HEK293 (cell line): ENCODE results near the gene VEGFB.

ENCODE experiments used
- AEBP2 ChIP-seq: fragments of 450-650 bp; formaldehyde crosslinking; IDR thresholded peaks from 2 replicates; pipeline ENCODE4 v1.5.1; 2016; ENCODE audit warnings: missing biosample characterization, missing genetic modification characterization, borderline replicate concordance
- CTCF ChIP-seq: fragments of 450-650 bp; formaldehyde crosslinking; IDR thresholded peaks from 2 replicates; pipeline ENCODE4 v1.5.1; 2016; ENCODE audit warnings: missing biosample characterization, missing genetic modification characterization
- GLI4 ChIP-seq: fragments of 450-650 bp; formaldehyde crosslinking; IDR thresholded peaks from 2 replicates; pipeline ENCODE4 v1.5.1; 2016; ENCODE audit warnings: missing biosample characterization, missing genetic modification characterization
- PRDM1 ChIP-seq: fragments of 450-650 bp; formaldehyde crosslinking; IDR thresholded peaks from 2 replicates; pipeline ENCODE4; 2016; ENCODE audit warnings: missing biosample characterization, missing genetic modification characterization
- TCF7L2 ChIP-seq: IDR thresholded peaks from 2 replicates; pipeline ENCODE4 v1.6.1; 2011; ENCODE audit warnings: low read depth, mild to moderate bottlenecking, inconsistent platforms, low read length, moderate library complexity, borderline replicate concordance
- ZBTB10 ChIP-seq: fragments of 450-650 bp; formaldehyde crosslinking; IDR thresholded peaks from 2 replicates; pipeline ENCODE4 v1.5.1; 2016; ENCODE audit warnings: missing biosample characterization, missing genetic modification characterization
- ZBTB7A ChIP-seq: fragments of 450-650 bp; formaldehyde crosslinking; IDR thresholded peaks from 2 replicates; pipeline ENCODE4 v1.5.1; 2016; ENCODE audit warnings: low read depth, missing biosample characterization, missing genetic modification characterization
- ZEB2 ChIP-seq: fragments of 450-650 bp; formaldehyde crosslinking; IDR thresholded peaks from 2 replicates; pipeline ENCODE4 v1.5.1; 2016; ENCODE audit warnings: missing biosample characterization, missing genetic modification characterization
- ZNF121 ChIP-seq: fragments of 450-650 bp; formaldehyde crosslinking; IDR thresholded peaks from 2 replicates; pipeline ENCODE4 v1.5.1; 2016; ENCODE audit warnings: missing biosample characterization, missing genetic modification characterization
- ZNF146 ChIP-seq: fragments of 450-650 bp; formaldehyde crosslinking; IDR thresholded peaks from 2 replicates; pipeline ENCODE4 v1.5.1; 2016; ENCODE audit warnings: missing biosample characterization, missing genetic modification characterization
- ZNF324 ChIP-seq: fragments of 450-650 bp; formaldehyde crosslinking; IDR thresholded peaks from 2 replicates; pipeline ENCODE4 v1.5.1; 2016; ENCODE audit warnings: missing biosample characterization, missing genetic modification characterization
- ZNF513 ChIP-seq: fragments of 450-650 bp; IDR thresholded peaks from 2 replicates; pipeline ENCODE4 v1.5.1; 2018; ENCODE audit warnings: missing biosample characterization, missing genetic modification characterization
- ZNF629 ChIP-seq: fragments of 450-650 bp; formaldehyde crosslinking; IDR thresholded peaks from 2 replicates; pipeline ENCODE4 v1.5.1; 2017; ENCODE audit warnings: missing biosample characterization, missing genetic modification characterization
- ZNF777 ChIP-seq: fragments of 450-650 bp; formaldehyde crosslinking; IDR thresholded peaks from 2 replicates; pipeline ENCODE4 v1.5.1; 2017; ENCODE audit warnings: missing biosample characterization, missing genetic modification characterization, borderline replicate concordance

- TF ChIP-seq CTCF (tag by site-specific recombination) (no peak), GLI4 (no peak), PRDM1 (tag by site-specific recombination) (no peak), ZBTB7A (tag by site-specific recombination) (no peak), ZNF121 (tag by site-specific recombination) (no peak), AEBP2 (tag by site-specific recombination) (no peak), ZNF324 (tag by site-specific recombination) (no peak), ZNF629 (tag by site-specific recombination) (no peak), ZNF513 (tag by site-specific recombination) (no peak), ZEB2 (tag by site-specific recombination) (no peak), ZNF146 (no peak), ZNF777 (tag by site-specific recombination) (no peak), ZBTB10 (tag by site-specific recombination) (no peak), TCF7L2 (no peak)
Measured at GRCh38 chr11:64243236-64243854, 9.0 kb downstream of the VEGFB start.
